Measurements from ENCODE around the gene DENND1B.
A peak's percentile ranks its signal among the peaks of the same experiment; 100 is the strongest.

The DENND1B gene, protein sequence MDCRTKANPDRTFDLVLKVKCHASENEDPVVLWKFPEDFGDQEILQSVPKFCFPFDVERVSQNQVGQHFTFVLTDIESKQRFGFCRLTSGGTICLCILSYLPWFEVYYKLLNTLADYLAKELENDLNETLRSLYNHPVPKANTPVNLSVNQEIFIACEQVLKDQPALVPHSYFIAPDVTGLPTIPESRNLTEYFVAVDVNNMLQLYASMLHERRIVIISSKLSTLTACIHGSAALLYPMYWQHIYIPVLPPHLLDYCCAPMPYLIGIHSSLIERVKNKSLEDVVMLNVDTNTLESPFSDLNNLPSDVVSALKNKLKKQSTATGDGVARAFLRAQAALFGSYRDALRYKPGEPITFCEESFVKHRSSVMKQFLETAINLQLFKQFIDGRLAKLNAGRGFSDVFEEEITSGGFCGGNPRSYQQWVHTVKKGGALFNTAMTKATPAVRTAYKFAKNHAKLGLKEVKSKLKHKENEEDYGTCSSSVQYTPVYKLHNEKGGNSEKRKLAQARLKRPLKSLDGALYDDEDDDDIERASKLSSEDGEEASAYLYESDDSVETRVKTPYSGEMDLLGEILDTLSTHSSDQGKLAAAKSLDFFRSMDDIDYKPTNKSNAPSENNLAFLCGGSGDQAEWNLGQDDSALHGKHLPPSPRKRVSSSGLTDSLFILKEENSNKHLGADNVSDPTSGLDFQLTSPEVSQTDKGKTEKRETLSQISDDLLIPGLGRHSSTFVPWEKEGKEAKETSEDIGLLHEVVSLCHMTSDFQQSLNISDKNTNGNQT

DNA sequence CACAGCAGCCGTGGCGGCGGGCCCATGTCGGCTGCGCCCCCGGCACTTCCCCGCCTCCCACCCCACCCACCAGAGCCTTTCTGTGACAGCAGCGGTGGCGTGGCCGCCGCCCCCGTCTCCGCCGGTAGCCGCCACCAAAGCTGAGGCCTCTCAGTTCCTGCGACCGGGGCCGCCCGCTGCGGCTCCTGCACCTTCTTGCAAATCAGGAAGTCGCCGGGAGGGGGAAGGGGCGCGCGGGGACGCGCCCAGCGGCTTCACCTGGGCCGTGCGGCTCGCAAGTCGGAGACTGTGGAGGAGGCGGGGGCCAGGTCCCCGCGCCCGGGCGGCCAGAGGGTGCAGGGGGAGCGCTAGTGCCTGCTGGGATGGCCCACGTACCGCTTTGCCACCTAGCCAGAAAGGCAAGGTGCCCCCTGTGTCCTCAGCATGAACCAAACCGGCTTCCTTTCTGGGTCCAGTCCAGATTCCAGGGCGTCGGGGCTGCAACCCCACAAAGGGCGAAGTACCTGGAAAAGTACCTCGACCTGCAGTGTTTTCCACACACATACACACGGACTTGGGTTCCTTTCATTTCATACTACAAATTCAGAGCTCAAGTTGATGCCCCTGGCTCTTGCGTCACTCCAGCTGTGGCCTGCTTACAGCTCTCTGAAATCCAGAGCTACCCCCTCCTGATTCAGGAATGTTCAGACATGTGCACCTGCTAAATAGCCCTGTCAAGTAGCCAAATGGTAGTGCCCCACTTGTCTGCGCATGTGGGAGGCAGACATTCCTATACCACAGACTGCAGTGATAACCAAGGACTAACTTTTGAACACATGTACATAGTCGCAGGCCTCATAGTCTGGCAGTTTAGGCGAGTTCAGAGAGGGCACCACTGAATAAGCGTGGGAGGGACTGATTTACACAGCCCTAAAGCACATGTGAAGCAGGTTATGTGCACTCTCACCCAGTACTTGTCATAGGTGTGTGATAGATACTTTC is at the start of gene DENND1B:
DENND1B (minus strand) TSS at position 199 of the 981 bp plus-strand sequence. CDS start 325 bp downstream, outside the sequence.
- DNase-seq = peak; percentile 22 to 40

DNA sequence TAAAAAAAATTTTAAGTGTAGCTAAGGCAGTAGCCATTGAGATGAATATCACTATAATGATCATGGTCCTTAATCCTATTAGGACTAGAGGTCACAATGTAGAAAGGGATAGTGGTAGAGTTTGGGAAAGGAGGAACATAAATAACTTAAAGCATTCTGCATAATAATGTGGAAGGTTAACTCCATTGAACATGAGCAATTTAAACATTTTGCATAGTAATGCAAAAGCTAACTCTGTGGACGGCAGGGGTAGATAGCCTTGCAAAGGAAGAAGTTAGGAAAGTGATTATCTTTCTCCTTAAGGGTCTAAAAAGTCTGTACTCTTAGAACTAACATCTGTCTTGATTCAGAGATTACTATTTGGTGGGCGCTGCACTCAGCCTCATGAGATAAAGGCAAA is 39.0 kb upstream of the DENND1B start:
- no peak for DNase-seq

DNA sequence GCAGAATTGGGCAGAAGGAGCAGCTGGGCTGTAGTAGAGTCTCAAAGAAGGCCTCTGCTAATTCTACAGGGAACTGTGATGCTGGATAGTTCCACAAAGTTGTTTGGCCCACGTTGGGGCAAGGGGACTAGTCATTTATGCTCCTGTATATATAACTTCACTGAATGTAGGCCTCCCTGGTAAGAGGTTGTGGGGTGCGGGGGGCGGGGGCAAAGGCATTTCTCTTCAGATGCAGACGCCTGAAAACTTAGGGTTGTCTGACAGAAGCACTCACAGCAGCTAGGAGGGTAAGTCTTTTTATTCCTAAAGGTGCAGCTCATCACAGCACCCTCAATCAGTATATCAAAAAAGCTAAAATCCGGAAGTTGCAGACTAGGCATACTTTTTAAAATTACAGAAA is 38.5 kb upstream of the DENND1B start:
- DNase-seq = no peak

DNA sequence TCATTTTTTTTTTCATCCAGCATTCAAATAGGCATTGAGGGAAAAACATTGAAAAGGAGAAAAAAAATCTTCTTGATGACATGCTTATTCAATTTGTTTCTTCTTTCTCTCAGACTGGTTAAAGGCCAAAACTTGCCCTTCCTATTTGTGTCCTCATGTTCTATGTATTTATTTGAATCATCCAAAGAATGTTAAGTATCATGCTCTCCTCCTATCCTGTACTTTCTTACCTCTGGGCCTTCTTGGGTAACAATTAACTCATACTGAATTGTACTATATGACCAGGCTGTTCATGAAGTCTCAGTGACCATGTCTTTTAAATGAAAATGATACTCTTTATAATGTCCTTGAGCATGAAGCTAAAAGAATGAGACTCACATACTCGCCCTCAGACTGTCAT is 36.5 kb upstream of the DENND1B start:
- DNase-seq = no peak

DNA sequence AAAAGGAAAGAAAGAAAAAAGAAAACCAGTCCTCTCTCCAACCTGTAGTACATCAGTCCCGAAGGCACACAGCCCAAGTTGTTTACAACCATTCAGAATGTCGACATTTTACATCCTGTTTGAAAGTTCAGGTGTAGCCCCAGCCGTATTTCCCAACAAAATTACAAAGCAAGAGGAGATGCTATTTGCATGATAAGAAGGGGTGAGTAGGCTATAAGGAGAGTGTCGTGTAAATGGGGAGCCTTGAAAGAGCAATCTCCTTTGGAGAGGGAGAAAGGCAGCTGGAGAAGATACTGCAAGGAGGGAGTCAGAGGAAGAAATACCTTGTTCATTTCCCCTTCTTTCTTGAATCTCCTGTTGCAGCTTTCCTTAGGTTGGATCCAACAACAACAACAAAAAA is 35.5 kb upstream of the DENND1B start:
- DNase-seq = no peak

DNA sequence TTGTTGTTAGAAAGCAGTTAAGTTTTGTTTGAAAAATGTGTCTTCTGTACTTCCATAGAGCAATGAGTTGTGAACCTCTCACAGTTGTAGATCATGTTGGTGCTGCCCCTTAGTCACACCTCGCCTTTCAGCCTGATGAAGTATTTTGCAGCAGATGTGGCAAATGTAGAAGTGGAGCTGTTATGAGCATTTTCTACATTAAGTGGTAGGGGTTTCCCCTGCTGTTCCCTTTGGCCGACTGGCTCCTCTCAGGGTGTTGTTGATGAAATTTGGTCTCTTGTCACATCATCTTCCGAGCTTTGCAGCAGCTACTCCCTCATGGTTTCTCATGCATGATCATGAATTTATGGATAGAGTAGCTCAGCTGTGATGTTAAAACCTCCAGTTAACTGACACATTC is 33.6 kb upstream of the DENND1B start:
- no peak for DNase-seq

DNA sequence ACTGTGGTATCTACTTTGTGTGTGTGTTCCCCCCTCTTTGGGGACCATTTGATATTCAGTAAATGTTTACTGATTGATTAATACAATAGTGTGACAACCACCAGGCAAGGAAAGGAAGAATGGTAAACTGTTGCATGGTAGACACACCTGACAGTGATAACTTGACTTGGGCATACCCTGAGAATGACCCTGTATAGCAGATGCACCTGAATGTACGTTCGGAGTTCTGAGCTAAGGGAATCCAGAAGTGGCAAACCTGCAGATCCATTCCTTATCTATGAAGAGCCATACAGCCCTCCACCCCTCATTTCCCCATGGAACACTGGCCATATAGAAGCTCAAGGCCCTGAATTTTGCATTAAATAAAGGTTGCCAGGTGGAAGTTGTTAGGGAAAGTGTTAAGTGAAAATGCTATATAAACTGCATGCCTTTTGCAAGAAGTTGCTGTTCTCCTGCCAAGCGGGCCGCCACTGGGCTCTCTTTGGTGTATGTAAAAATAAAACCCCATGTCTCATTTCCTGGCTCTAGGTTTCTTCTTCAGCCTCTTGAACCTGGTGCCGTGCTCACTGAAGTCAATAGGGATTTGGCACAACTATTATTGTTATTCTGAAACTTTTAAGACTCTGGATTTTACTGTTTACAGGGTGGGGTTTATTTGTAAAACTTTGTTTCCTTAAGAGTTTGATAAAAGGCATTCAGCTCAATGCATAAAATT is 32.6 kb upstream of the DENND1B start:
- DNase-seq = no peak

DNA sequence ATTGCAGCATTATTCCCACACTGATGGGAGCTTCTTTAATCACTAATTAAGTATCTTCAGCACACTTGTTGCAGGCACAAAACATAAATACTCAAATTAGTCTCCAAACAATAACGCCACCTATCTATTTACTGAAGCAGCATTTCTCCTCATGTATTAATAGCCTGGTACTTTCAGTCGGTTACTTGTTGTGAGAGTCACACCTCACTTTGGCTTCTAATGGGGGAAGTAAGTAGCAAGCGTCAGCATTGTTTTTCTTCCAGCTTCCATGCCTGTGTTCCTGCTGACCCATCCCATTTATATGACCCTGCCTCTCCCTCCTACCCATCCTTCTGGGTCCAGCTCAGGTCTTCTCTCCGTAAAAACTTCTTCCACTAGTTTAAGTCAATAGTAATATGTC is 31.9 kb upstream of the DENND1B start:
- no peak for DNase-seq

DNA sequence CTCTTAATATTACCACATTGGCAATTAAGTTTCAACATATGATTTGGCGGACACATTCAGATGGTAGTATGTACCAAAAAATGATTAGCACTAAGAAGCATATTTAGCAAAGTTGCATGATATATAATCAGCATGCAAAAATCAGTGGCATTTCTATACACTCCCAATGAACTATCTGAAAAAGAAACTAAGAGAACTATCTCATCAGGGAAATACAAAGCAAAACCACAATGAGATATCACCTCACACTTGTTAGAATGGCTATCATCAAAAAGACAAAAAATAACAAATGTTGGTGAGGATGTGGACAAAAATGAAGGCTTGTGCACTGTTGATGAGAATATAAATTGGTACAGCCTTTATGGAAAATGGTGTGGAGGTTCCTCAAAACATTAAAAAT is 31.4 kb upstream of the DENND1B start:
- DNase-seq = no peak

DNA sequence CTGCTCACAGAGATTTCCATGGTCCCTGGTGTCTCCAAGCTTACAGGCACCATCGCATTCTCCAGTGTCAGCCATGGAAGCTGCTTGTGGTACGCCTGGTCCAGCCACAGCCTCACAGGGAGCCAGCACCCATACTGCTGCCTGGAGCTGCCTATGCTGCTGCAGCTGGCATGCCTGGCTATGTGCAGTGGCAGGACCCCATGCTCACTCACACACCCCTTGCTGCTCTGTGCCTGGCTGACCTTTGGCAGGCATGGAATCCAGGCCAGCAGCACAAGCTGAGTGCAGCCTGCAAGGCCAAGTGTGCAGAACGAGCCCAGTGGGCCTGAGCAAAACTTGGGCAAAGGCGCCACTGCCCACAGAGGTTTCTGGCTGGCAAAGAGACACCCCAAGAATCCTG is 26.4 kb upstream of the DENND1B start:
- DNase-seq = no peak

DNA sequence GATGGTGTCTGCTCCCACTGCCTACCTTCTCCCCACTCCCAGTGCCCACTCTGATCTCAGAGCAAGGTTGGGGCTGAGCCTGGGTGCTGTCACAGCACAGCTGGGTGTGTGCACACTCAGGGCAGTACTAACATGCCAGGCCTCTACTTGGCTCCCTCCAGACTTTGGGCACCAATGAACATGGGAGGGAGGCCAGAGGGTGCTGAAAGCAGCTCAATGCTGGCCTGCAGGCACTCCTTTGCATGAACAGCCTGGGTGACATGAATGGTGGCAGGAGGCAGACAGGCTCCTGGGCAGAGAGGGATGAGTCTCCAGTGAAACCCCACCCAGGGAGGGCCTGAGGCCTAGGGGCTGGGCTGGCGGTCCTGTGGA is 25.8 kb upstream of the DENND1B start:
- no peak for DNase-seq

DNA sequence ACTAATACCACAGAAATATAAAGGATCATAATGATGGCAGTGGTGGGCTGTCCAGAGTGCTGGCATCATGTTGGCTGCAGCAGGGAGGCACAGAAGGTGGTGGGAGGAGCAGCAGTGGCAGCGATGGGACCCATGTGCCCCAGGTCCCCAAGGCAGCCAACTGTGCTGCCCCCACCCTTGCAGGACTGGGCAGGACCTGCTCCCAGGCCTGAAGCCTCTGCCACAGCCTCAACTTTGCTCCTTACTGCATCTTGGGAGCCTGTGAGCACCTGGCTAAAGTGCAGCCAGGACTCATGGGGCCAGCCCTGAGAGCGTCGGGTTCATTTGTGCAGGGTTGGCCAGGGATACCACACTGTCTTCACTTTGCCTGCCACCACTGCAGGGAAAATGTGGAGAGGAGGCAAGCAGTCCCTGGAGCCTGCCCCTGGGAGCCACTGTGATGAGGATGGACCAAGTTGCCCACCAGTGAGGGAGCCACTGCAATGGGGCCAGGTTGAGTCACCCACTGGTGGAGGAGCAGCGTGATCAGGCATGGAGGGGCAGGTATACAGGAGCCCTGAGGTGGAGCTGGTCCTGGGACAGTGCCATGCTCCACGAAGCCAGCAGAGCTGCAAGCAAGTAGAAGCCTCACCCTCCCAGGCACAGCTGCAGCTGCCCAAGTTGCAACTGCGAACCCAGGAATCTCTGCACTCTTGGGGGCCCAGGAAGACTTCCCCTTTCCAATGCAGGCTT is 25.3 kb upstream of the DENND1B start:
- no peak for DNase-seq

DNA sequence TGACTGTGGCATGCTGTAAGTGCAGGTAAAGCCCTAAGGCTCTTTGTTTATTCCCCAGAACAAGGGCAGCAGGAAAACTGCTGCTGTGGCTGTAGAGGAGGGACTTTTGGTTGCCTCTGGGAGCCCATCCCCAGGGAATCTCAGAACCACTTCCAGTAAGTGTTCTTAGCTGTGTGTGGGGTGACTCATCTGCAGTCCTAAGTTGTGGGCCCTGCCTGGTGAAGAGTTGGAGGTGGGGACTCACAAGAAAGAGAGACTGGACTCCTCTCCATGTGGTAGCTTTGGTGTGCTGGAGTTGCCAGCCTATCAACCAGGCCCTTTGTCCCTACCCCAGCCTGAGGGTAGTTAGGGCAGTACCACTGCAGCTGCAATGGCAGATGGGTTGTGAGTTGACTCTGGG is 24.0 kb upstream of the DENND1B start:
- DNase-seq = no peak

DNA sequence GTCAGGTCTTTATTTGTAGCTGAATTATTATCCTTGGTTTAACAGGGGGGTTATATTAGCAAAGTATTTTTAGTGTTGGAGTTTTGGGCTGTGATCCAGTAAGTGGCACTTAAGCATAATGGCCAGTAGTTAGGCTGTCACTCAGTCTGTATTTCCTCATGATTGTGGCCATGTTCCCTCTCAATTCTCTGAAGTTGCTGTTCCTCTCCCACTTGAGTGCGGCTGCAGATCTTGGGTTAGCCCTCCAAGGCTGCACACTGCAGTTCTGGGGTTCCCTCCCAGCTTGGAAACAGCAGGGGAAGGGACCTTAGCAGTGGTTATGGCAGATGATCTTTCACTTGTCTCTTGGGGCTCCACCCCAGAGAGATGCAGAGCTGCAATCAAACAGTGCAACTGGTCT is 23.2 kb upstream of the DENND1B start:
- no peak for DNase-seq

DNA sequence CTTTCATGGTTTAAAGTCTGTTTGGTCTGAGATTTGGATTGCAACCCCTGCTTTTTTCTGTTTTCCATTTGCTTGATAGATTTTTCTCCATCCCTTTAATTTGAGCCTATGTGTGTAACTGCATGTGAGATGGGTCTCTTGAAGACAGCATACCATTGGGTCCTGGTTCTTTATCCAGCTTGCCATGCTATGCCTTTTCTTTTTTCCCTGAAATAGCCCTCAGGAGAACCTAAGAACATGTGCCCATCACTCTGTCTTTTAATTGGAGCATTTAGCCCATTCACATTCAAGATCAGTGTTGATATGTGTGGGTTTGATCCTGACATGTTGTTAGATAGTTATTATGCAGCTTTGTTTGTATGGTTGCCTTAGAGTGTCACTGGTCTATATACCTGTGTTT is 21.7 kb upstream of the DENND1B start:
- no peak for DNase-seq

DNA sequence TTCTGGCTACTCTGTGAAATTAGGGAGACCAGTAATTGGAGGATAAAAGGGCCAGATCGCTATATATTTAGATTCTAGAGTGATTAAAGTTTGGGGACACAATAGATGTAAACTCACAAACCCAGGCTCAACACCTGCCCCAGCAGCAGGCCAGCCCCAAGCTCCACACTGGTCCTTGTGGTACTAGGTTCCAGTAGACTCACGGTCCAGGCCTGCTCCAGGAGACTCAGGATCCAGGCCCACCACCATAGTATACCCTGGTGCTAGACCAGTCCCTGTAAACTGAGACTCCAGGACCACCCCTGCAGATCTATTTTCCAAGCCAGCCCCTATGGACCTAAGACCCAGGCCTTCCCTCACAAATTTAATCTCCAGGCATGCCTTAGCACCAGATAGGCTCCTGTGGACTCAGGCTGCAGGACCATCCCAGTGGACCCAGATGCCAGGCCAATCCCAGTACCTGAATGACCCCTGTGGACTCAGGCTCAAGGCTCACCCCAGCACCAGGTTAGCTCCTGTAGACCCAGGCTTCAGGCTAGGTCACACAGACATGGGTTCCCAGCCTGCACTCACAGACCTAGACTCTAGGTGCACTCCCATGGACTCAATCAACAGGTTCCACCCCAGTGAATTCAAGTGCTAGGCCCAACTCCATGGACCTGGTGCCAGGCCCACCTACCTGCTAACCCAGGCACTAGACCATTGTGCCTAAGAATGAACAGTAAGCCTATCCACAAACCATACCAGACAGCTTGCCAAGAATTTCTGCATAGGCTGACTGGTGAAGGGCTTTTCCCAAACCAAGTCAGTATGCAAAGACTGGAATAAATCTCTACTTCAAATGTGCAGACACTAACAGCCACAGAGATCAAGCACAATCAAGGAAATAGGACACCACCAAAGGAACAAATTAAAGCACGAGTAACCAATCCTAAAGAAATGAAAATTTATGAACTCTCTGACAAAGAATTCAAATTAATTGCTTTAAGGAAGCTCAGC is 13.8 kb upstream of the DENND1B start:
- DNase-seq = no peak

DNA sequence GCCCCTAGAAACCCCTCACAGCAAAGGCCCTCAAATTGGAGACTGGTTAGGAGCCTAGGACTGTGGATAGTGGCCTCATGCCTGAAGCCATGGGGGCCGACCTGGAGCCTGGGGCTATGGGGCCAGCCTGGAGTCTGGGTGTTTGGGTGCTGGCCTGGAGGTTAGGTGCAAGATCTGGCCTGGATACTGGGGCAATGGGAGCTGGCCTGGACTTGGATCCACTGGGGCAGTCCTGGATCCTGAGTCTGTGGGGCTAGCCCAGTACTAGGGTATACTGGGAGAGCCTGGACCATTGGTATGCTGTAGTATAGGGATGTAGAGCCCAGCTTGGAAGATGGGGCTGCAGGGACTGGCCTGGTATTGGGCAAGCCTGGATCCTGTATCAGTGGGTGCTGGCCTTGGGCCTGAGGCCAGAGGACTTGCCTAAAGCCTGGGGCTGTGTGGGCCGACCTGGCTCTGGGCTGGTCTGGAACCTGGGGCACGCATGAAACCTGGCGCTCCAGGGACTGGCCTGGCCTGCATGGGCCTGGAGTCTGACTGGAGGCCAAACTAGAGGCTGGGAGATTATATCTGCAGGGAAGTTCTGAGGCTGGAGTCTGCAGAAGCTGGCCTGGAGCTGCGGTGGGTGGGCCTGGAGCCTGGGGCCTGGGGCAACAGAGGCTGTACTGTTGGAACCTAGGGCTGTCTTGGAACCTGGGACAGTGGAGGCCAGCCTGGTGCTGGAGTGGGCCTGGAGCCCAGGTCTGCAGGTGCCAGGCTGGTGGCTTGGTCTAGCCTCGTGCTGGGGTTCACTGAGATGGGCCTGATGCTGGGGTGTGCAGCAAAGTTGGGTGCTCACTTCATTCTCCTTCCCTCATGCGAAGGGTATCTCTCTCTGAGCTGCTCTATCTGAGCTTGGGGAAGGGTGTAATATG is 12.6 kb upstream of the DENND1B start:
- no peak for DNase-seq

DNA sequence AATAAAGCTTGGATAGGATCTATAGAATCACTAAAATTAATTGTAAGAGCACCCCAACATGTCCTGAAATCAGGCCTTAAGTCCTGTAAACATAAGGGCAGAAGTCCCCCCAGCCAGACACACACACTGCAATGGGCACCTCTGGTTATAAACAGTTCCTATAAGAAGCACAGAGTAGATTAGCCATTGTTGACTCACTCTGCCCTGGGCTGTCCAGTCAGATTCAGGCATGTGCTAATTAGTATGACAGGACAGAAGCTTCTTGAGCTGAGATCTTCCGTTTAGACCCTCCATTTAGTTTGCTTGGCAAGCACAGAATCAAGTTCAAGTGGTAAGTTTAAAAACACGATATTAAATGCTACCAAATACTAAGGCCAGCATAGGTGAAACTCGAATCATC is 11.8 kb upstream of the DENND1B start:
- DNase-seq = no peak

DNA sequence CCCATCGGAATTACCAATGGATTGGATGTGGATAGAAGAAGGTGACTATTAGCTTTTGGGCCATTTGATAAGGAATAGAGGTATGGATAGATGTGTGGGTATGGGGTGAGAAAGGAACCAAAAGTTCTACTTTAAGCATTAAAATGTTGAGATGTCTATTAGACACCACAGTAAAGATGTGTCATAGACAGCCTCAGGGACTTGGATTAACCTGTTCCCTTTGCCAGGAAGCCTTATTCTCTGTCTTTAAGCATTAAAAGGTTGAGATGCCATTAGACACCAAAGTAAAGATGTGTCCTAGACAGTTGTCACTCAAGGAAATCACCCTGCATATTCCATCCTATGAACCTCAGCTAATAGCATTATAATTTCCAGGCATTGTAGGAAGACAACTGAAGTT is 11.0 kb upstream of the DENND1B start:
- no peak for DNase-seq

Measured in NCI-H1930 (cell line).